HFF-Myc (cell line): ENCODE data around the gene FOXJ3.

Experiments used
- DNase-seq: peaks from one replicate; pipeline ENCODE4 v3.0.0-alpha.2; 2011; ENCODE audit warnings: low read depth; ENCODE audit errors: extremely low read depth
- H3K4me3 ChIP-seq: replicated peaks from 2 replicates; pipeline ENCODE4 v1.5.1; 2011; ENCODE audit warnings: low read depth, mild to moderate bottlenecking, control low read depth, low read length
- TF ChIP-seq, protein P1 (sequence below): IDR thresholded peaks from 2 replicates; pipeline ENCODE4 v1.5.1; 2012; ENCODE audit warnings: mild to moderate bottlenecking, low read depth, low read length, control low read depth; ENCODE audit errors: missing control alignments

FOXJ3 gene

GRCh38 chr1:42127767-42128166 is 207.3 kb downstream of the FOXJ3 start:
- DNase-seq, result no peak
- no peak overlapping the region for H3K4me3 ChIP-seq
- TF ChIP-seq, protein P1, sequence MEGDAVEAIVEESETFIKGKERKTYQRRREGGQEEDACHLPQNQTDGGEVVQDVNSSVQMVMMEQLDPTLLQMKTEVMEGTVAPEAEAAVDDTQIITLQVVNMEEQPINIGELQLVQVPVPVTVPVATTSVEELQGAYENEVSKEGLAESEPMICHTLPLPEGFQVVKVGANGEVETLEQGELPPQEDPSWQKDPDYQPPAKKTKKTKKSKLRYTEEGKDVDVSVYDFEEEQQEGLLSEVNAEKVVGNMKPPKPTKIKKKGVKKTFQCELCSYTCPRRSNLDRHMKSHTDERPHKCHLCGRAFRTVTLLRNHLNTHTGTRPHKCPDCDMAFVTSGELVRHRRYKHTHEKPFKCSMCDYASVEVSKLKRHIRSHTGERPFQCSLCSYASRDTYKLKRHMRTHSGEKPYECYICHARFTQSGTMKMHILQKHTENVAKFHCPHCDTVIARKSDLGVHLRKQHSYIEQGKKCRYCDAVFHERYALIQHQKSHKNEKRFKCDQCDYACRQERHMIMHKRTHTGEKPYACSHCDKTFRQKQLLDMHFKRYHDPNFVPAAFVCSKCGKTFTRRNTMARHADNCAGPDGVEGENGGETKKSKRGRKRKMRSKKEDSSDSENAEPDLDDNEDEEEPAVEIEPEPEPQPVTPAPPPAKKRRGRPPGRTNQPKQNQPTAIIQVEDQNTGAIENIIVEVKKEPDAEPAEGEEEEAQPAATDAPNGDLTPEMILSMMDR, result no peak
